ENCODE measurements around the gene SSR4.

Gene SSR4

DNA sequence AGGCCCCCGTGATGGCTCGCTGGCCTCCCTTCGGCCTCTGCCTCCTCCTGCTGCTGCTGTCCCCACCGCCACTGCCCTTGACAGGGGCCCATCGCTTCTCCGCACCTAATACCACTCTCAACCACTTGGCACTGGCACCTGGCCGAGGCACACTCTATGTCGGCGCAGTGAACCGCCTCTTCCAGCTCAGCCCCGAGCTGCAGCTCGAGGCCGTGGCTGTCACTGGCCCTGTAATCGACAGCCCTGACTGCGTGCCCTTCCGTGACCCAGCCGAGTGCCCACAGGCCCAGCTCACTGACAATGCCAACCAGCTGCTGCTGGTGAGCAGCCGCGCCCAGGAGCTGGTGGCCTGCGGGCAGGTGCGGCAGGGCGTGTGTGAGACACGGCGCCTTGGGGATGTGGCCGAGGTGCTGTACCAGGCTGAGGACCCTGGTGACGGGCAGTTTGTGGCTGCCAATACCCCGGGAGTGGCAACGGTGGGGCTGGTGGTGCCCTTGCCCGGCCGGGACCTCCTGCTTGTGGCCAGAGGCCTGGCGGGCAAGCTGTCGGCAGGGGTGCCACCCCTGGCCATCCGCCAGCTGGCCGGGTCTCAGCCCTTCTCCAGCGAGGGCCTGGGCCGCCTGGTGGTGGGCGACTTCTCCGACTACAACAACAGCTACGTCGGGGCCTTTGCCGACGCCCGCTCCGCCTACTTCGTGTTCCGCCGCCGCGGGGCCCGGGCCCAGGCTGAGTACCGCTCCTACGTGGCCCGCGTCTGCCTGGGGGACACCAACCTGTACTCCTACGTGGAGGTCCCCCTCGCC, 27.4 kb upstream of the SSR4 start:
- H3K4me3 ChIP-seq (replicated peaks; ENCODE audit: low read depth, low read length), result no peak overlapping the region

DNA sequence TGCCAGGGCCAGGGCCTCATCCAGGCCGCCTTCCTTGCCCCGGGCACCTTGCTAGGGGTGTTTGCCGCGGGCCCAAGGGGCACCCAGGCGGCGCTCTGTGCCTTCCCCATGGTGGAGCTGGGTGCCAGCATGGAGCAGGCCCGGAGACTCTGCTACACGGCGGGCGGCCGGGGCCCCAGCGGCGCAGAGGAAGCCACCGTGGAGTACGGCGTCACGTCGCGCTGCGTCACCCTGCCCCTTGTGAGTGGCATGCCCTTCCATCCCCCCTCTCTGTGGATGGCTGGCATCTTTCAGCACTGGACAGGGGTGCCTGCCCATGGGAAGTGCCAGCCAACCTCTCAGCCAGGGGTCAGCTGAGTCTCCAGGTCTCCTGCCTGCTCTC, 26.8 kb upstream of the SSR4 start:
- no peak overlapping the region for H3K4me3 ChIP-seq (replicated peaks; ENCODE audit: low read depth, low read length)
- DNase-seq (ENCODE audit: low read depth), result no peak
- TF ChIP-seq, protein P1, sequence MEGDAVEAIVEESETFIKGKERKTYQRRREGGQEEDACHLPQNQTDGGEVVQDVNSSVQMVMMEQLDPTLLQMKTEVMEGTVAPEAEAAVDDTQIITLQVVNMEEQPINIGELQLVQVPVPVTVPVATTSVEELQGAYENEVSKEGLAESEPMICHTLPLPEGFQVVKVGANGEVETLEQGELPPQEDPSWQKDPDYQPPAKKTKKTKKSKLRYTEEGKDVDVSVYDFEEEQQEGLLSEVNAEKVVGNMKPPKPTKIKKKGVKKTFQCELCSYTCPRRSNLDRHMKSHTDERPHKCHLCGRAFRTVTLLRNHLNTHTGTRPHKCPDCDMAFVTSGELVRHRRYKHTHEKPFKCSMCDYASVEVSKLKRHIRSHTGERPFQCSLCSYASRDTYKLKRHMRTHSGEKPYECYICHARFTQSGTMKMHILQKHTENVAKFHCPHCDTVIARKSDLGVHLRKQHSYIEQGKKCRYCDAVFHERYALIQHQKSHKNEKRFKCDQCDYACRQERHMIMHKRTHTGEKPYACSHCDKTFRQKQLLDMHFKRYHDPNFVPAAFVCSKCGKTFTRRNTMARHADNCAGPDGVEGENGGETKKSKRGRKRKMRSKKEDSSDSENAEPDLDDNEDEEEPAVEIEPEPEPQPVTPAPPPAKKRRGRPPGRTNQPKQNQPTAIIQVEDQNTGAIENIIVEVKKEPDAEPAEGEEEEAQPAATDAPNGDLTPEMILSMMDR (IDR thresholded peaks at IDR 0.05; ENCODE audit: low read length, missing control alignments), result no peak

More for the DNA sequence above, 27.4 kb upstream of the SSR4 start:
- DNase-seq (ENCODE audit: low read depth), result no peak
- TF ChIP-seq, protein P1 (IDR thresholded peaks at IDR 0.05; ENCODE audit: low read length, missing control alignments), result no peak

DNA sequence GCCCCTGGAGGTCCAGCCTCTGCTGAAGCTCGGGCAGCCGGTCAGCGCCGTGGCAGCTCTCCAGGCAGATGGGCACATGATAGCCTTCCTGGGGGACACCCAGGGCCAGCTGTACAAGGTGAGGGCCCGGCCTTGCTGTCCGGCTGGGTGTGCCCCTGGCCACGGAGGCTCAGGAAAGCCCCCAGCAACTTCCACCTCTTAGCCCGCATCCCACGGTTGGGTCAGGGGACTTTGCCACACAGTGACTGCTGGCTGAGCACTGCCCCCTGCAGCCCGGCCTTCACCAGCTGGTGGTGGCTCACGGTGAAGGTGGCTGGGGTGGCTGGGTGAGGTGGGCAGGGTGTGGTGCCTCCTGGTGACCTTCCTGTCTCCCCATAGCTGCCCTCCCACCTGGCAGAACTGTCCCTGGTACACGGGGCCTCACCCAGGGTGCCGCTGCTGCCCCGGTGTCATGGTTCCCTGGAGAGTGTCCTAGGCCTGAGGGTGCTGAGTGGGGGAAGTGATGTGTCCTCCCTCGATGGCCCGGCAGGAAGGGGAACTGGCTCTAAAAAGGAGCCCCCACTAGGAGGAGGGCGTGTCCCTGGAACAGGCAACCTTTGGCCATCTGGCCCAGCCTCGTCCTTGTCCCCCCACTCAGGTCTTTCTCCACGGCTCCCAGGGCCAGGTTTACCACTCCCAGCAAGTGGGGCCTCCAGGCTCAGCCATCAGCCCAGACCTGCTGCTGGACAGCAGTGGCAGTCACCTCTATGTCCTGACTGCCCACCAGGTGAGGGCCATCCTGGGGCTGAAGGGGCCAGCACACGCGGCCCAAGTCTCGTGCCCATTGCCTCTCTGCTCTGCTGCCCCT, 25.9 kb upstream of the SSR4 start:
- TF ChIP-seq, protein P1 (IDR thresholded peaks at IDR 0.05; ENCODE audit: low read length, missing control alignments), result no peak
- H3K4me3 ChIP-seq (replicated peaks; ENCODE audit: low read depth, low read length), result no peak overlapping the region

DNA sequence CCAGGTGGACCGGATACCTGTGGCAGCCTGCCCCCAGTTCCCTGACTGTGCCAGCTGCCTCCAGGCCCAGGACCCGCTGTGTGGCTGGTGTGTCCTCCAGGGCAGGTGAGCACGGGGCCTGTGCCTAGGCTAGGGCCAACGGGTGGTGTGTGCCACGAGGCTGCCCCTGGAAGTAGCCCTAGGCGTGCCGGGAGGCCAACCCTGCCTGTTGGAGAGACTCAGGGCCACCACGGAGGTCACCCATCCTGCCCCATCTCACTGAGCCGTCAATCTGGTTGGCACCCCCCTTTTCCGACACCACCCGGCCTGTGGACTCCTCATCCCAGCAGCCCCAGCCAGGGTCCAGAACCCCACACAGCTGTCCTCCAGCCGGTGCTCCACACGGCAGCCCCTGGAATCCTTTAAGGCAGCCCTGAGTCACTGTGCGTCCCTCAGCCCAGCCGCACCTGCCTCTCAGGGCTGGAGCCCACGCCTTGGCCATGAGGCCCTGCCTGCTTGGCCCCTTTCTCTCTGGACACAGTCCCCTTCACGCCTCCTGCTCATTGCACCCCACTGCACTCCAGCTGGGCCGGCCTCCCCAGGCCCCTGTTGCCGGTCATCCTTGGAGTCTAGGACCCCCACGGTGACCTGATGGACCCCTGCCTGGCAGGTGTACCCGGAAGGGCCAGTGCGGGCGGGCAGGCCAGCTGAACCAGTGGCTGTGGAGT, 25.2 kb upstream of the SSR4 start:
- TF ChIP-seq, protein P1 (IDR thresholded peaks at IDR 0.05; ENCODE audit: low read length, missing control alignments), result no peak
- no peak overlapping the region for H3K4me3 ChIP-seq (replicated peaks; ENCODE audit: low read depth, low read length)
- DNase-seq (ENCODE audit: low read depth), result no peak

More for the DNA sequence above, 25.9 kb upstream of the SSR4 start:
- no peak for DNase-seq (ENCODE audit: low read depth)

DNA sequence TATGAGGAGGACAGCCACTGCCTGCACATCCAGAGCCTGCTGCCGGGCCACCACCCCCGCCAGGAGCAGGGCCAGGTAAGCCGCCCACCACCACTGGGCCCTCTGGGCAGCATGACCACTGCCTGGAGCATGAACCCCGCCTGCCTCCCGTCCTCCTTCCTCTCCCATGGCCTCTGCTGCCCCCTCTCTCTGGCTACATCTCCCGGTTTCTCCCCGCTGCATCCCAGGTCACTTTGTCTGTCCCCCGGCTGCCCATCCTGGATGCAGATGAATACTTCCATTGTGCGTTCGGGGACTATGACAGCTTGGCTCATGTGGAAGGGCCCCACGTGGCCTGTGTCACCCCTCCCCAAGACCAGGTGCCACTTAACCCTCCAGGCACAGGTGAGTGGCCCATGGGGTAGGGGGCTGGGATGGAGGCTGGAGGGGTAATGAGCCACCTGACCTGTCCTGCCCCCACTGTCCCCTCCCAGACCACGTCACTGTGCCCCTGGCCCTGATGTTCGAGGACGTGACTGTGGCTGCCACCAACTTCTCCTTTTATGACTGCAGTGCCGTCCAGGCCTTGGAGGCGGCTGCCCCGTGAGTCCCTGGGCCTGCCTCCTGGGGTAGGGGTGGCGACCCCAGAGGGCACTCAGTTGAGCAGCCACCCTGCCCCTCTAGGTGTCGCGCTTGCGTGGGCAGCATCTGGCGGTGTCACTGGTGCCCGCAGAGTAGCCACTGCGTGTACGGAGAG, 24.4 kb upstream of the SSR4 start:
- TF ChIP-seq, protein P1 (IDR thresholded peaks at IDR 0.05; ENCODE audit: low read length, missing control alignments), result no peak
- H3K4me3 ChIP-seq (replicated peaks; ENCODE audit: low read depth, low read length), result no peak overlapping the region
- no peak for DNase-seq (ENCODE audit: low read depth)
